Omental fat pad (tissue), 4 donors: ENCODE data around the gene GLI3. TPM values are rescaled to one million over a fixed set of nuclear protein-coding genes. Genes with fewer than 3 reads are reported as not detected.
A peak's percentile ranks its signal among the peaks of the same experiment; 100 is the strongest.

Experiments
- ATAC-seq: fragments of 150-250 bp; one replicate; pipeline ENCODE4 v1.9.1; 2016; ENCODE audit warnings: mild to moderate bottlenecking, moderate library complexity; ENCODE audit not compliant: low FRiP score
- DNase-seq: peaks from one replicate; pipeline ENCODE4 v3.0.0-alpha.2; 2019; ENCODE audit warnings: low spot score
- CTCF ChIP-seq, 3 donors: fragments of 450-650 bp; IDR thresholded peaks; one replicate each; pipeline ENCODE4 v1.5.1; 2016 to 2017; ENCODE audit warnings: antibody characterized with exemption in 3 of 3, mild to moderate bottlenecking in 3 of 3, moderate library complexity in 2 of 3
- total RNA-seq, 4 donors: library from RNA; depleted of rRNA; stranded (reverse); fragments of >200 nt; gene quantifications; one replicate each; pipeline ENCODE4 v1.1.0, GENCODE V29; 2016

Gene GLI3
- total RNA-seq, 4 donors from 2014 or later = 10.0 to 19.2 (median 14.6) TPM

- ATAC-seq = peak; percentile 95
- TF ChIP-seq CTCF (IDR thresholded peaks at IDR 0.05) = no peak
- DNase-seq = no peak
These were observed 306.3 kb downstream of the GLI3 start for GRCh38 chr7:41930538-41931262.

GRCh38 chr7:41928781-41929180 is 308.2 kb downstream of the GLI3 start:
- ATAC-seq (no peak), DNase-seq (no peak)
- TF ChIP-seq CTCF (IDR thresholded peaks at IDR 0.05) = no peak

GRCh38 chr7:41928166-41928565 is 308.8 kb downstream of the GLI3 start:
- no peak for TF ChIP-seq CTCF (IDR thresholded peaks at IDR 0.05)
- DNase-seq (no peak), ATAC-seq (no peak)

GRCh38 chr7:41927380-41927779 is 309.6 kb downstream of the GLI3 start:
- TF ChIP-seq CTCF (IDR thresholded peaks at IDR 0.05) = no peak
- no peak for DNase-seq
- ATAC-seq = no peak

- no peak for DNase-seq
- ATAC-seq = no peak
- no peak for TF ChIP-seq CTCF (IDR thresholded peaks at IDR 0.05)
These were observed 311.1 kb downstream of the GLI3 start for GRCh38 chr7:41925946-41926345.

- no peak for ATAC-seq
- TF ChIP-seq CTCF (IDR thresholded peaks at IDR 0.05) = no peak
- DNase-seq = no peak
These were observed 312.2 kb downstream of the GLI3 start for GRCh38 chr7:41924796-41925195.

- ATAC-seq (no peak), DNase-seq (no peak)
- TF ChIP-seq CTCF (IDR thresholded peaks at IDR 0.05) = no peak
These were observed 314.6 kb downstream of the GLI3 start for GRCh38 chr7:41922373-41922772.
